CD14-positive monocyte (primary cell): ENCODE measurements around the gene SPECC1L. TPM values are rescaled to one million over a fixed set of nuclear protein-coding genes. Genes with fewer than 3 reads are reported as not detected.
"Not testable (repeated sequence)": the region's sequence is repeated elsewhere in the genome, so short reads cannot be mapped to it uniquely, and the experiment has no call there.

ENCODE experiments used
- DNase-seq, 3 donors: peaks; one replicate each; pipeline ENCODE4 v3.0.0-alpha.2; 2011 to 2022
- H2AFZ ChIP-seq: 2 replicates; pipeline ENCODE4 v1.6.0; 2012; ENCODE audit warnings: mild to moderate bottlenecking, low read depth, low read length, inconsistent platforms; ENCODE audit not compliant: insufficient read depth, poor library complexity, severe bottlenecking
- H3K27ac ChIP-seq, 2 donors: 1 replicate in 1 of 2; 2 replicates in 1 of 2; pipeline ENCODE4 v1.5.1; 2012 to 2013; ENCODE audit warnings: low read length in 2 of 2, control low read depth in 1 of 2, inconsistent platforms in 1 of 2, low read depth in 1 of 2, mild to moderate bottlenecking in 1 of 2
- H3K27me3 ChIP-seq, 2 donors: one replicate each; pipeline versions ENCODE4 v1.6.0 to v1.6.1; 2011 to 2013; ENCODE audit warnings: low read length in 2 of 2; ENCODE audit not compliant: control insufficient read depth in 2 of 2, insufficient read depth in 2 of 2
- H3K36me3 ChIP-seq, 2 donors: replicated peaks in 1 of 2; 1 replicate in 1 of 2; 2 replicates in 1 of 2; pipeline versions ENCODE4 v1.5.1 to v1.6.1; 2012 to 2013; ENCODE audit warnings: low read length in 2 of 2, control low read depth in 1 of 2, inconsistent platforms in 1 of 2, mild to moderate bottlenecking in 1 of 2; ENCODE audit not compliant: insufficient read depth in 2 of 2, control insufficient read depth in 1 of 2
- H3K4me1 ChIP-seq, 2 donors: 1 replicate in 1 of 2; 2 replicates in 1 of 2; pipeline versions ENCODE4 v1.5.1 to v1.6.1; 2012 to 2013; ENCODE audit warnings: low read length in 2 of 2, control low read depth in 1 of 2, inconsistent platforms in 1 of 2, mild to moderate bottlenecking in 1 of 2, moderate library complexity in 1 of 2; ENCODE audit not compliant: insufficient read depth in 2 of 2, control insufficient read depth in 1 of 2
- H3K4me2 ChIP-seq: replicated peaks from 2 replicates; pipeline ENCODE3; 2012; ENCODE audit warnings: low read length, moderate library complexity, mild to moderate bottlenecking; ENCODE audit not compliant: poor library complexity, severe bottlenecking; ENCODE audit errors: extremely low read depth
- H3K4me3 ChIP-seq, 3 experiments: fragments of 200-600 bp in 1 of 3; sonication (generic) in 1 of 3; replicated peaks in 1 of 3; 1 replicate in 2 of 3; 2 replicates in 1 of 3; pipeline ENCODE4 v1.5.1; 2011 to 2013; ENCODE audit warnings: low read length in 3 of 3, mild to moderate bottlenecking in 3 of 3, control low read depth in 2 of 3, low read depth in 2 of 3, inconsistent platforms in 1 of 3, moderate library complexity in 1 of 3
- H3K79me2 ChIP-seq: 2 replicates; pipeline ENCODE4 v1.6.0; 2012; ENCODE audit warnings: mild to moderate bottlenecking, control low read depth, inconsistent platforms, low read length, moderate library complexity; ENCODE audit not compliant: insufficient read depth
- H3K9ac ChIP-seq: 2 replicates; pipeline ENCODE4 v1.6.0; 2017; ENCODE audit warnings: low read length, mild to moderate bottlenecking; ENCODE audit not compliant: insufficient read depth, poor library complexity, severe bottlenecking
- H3K9me3 ChIP-seq, 2 donors: replicated peaks in 1 of 2; 1 replicate in 1 of 2; 2 replicates in 1 of 2; pipeline versions ENCODE4 v1.5.1 to v1.6.1; 2012 to 2013; ENCODE audit warnings: low read length in 2 of 2, control low read depth in 1 of 2; ENCODE audit not compliant: control insufficient read depth in 1 of 2, insufficient read depth in 1 of 2
- H4K20me1 ChIP-seq: 2 replicates; pipeline ENCODE4 v1.6.0; 2012; ENCODE audit warnings: mild to moderate bottlenecking, low read length, control low read depth, moderate library complexity; ENCODE audit not compliant: insufficient read depth
- H3K27ac Mint-ChIP-seq, 7 donors: one replicate each; pipeline ENCODE4 v1.8.0; 2020; ENCODE audit warnings: mild to moderate bottlenecking in 7 of 7, mixed read lengths in 7 of 7, moderate library complexity in 6 of 7, inconsistent platforms in 2 of 7
- H3K27me3 Mint-ChIP-seq, 3 donors: one replicate each; pipeline ENCODE4 v1.8.0; 2021 to 2022; ENCODE audit warnings: low read depth in 3 of 3, mild to moderate bottlenecking in 3 of 3, mixed read lengths in 3 of 3, moderate library complexity in 3 of 3, inconsistent platforms in 1 of 3
- H3K36me3 Mint-ChIP-seq, 2 donors: one replicate each; pipeline ENCODE4 v1.8.0; 2020; ENCODE audit warnings: mixed read lengths in 2 of 2, inconsistent platforms in 1 of 2, mild to moderate bottlenecking in 1 of 2
- H3K4me1 Mint-ChIP-seq: one replicate; pipeline ENCODE4 v1.8.0; 2020; ENCODE audit warnings: mild to moderate bottlenecking, mixed read lengths
- H3K4me3 Mint-ChIP-seq, 2 donors: one replicate each; pipeline ENCODE4 v1.8.0; 2020; ENCODE audit warnings: mild to moderate bottlenecking in 2 of 2, mixed read lengths in 2 of 2, moderate library complexity in 1 of 2
- H3K9me3 Mint-ChIP-seq, 7 donors: one replicate each; pipeline ENCODE4 v1.8.0; 2020 to 2022; ENCODE audit warnings: mixed read lengths in 7 of 7, mild to moderate bottlenecking in 6 of 7, moderate library complexity in 6 of 7, inconsistent platforms in 2 of 7
- WGBS: methylation state at CpG from one replicate; pipeline ENCODE4 v1.1.5; 2013; ENCODE audit warnings: missing lambda C conversion rate; ENCODE audit not compliant: insufficient coverage; 5-methylcytosine and 5-hydroxymethylcytosine counted together
- intact Hi-C, 2 donors: fragments of 100-400 bp; cut with micrococcal nuclease; formaldehyde crosslinking; loops; one replicate each; pipeline versions ENCODE4 v1.15.0 to v1.15.1; 2023
- polyA plus RNA-seq, 3 donors: library from polyadenylated mRNA; depleted of rRNA in 1 of 3; unstranded in 2 of 3; stranded (reverse) in 1 of 3; fragments of 300-500 nt in 2 of 3; fragments of >200 nt in 1 of 3; fragmentation: Illumina TruSeq in 2 of 3; gene quantifications; 1 replicate in 2 of 3; 2 replicates in 1 of 3; pipeline ENCODE4 v1.2.3, GENCODE V29; 2012 to 2021
- TF ChIP-seq, protein P1 (sequence below): fragments of 200-600 bp; IDR thresholded peaks from one replicate; pipeline ENCODE4 v1.8.0; 2022; ENCODE audit warnings: antibody characterized with exemption, mild to moderate bottlenecking

Gene SPECC1L
- polyA plus RNA-seq, 3 donors, result 2.5 to 7.2 (median 4.9) TPM

- peak overlapping the region; percentile 96 for H2AFZ ChIP-seq
- peak overlapping the region; percentile 83 to 89 for H3K27ac ChIP-seq
- peak overlapping the region; percentile 92 to 98 (median 94) for H3K4me3 ChIP-seq
- H4K20me1 ChIP-seq, result peaks cover 13% of the 10 kb centered on the region
- peak; percentile 6 to 46 (median 45) for DNase-seq
- no peaks in the 10 kb centered on the region for H3K36me3 ChIP-seq
- H3K4me1 ChIP-seq, result peaks cover 13 to 23% of the 10 kb centered on the region in 2 donors
- peaks cover 35% of the 10 kb centered on the region for H3K4me1 Mint-ChIP-seq
- TF ChIP-seq, protein P1, sequence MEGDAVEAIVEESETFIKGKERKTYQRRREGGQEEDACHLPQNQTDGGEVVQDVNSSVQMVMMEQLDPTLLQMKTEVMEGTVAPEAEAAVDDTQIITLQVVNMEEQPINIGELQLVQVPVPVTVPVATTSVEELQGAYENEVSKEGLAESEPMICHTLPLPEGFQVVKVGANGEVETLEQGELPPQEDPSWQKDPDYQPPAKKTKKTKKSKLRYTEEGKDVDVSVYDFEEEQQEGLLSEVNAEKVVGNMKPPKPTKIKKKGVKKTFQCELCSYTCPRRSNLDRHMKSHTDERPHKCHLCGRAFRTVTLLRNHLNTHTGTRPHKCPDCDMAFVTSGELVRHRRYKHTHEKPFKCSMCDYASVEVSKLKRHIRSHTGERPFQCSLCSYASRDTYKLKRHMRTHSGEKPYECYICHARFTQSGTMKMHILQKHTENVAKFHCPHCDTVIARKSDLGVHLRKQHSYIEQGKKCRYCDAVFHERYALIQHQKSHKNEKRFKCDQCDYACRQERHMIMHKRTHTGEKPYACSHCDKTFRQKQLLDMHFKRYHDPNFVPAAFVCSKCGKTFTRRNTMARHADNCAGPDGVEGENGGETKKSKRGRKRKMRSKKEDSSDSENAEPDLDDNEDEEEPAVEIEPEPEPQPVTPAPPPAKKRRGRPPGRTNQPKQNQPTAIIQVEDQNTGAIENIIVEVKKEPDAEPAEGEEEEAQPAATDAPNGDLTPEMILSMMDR, result no peak
- peak overlapping the region; percentile 88 for H3K9ac ChIP-seq
- no peaks in the 10 kb centered on the region for H3K27me3 ChIP-seq
- 2% methylated on average over 25 of the region's 25 CpGs for WGBS
- H3K9me3 Mint-ChIP-seq, result no peaks in the 10 kb centered on the region
- no peaks in the 10 kb centered on the region for H3K9me3 ChIP-seq
- H3K4me2 ChIP-seq, result peak overlapping the region; percentile 88
- H3K27me3 Mint-ChIP-seq, result no peaks in the 10 kb centered on the region
- peak overlapping the region; percentile 83 to 91 (median 85) for H3K27ac Mint-ChIP-seq
- H3K4me3 Mint-ChIP-seq, result peak overlapping the region; percentile 86 to 90
- peaks cover 0 to 11% of the 10 kb centered on the region in 2 donors for H3K36me3 Mint-ChIP-seq
- H3K79me2 ChIP-seq, result peaks cover 55% of the 10 kb centered on the region
- intact Hi-C loops, result no loop called here
Measured at GRCh38 chr22:24271386-24271854, 789 bp downstream of the SPECC1L start.

GRCh38 chr22:24273031-24273430, 2.4 kb downstream of the SPECC1L start:
- DNase-seq, H3K4me2 ChIP-seq, H3K27me3 Mint-ChIP-seq, H3K4me3 ChIP-seq, intact Hi-C loops, H3K4me3 Mint-ChIP-seq, H3K9ac ChIP-seq, H3K36me3 ChIP-seq, H3K27ac Mint-ChIP-seq, H3K27ac ChIP-seq, H3K9me3 ChIP-seq, H3K27me3 ChIP-seq, H2AFZ ChIP-seq, H3K9me3 Mint-ChIP-seq: not testable (repeated sequence)
- Histone ChIP-seq H3K4me1 (peaks cover 13 to 23% of the 10 kb centered on the region in 2 donors), H3K79me2 (peaks cover 69% of the 10 kb centered on the region), H4K20me1 (peaks cover 13% of the 10 kb centered on the region)
- Mint-ChIP-seq H3K36me3 (peaks cover 4 to 15% of the 10 kb centered on the region in 2 donors), H3K4me1 (peaks cover 35% of the 10 kb centered on the region)
- WGBS, result no CpG with 5 or more reads among the region's 2 CpGs

- 100% methylated on average over 1 of the region's 4 CpGs for WGBS
- intact Hi-C loops, H3K36me3 ChIP-seq, H2AFZ ChIP-seq, H3K27ac ChIP-seq, H3K27me3 ChIP-seq, DNase-seq, H3K4me3 Mint-ChIP-seq, H3K9me3 Mint-ChIP-seq, H3K9me3 ChIP-seq, H3K4me3 ChIP-seq, H3K4me2 ChIP-seq, H3K27me3 Mint-ChIP-seq, H3K9ac ChIP-seq, H3K27ac Mint-ChIP-seq: not testable (repeated sequence)
- peaks cover 35% of the 10 kb centered on the region for H3K4me1 Mint-ChIP-seq
- peaks cover 4 to 15% of the 10 kb centered on the region in 2 donors for H3K36me3 Mint-ChIP-seq
- peaks cover 13% of the 10 kb centered on the region for H4K20me1 ChIP-seq
- peaks cover 13 to 23% of the 10 kb centered on the region in 2 donors for H3K4me1 ChIP-seq
- H3K79me2 ChIP-seq, result peaks cover 73% of the 10 kb centered on the region
Measured at GRCh38 chr22:24273906-24274305, 3.3 kb downstream of the SPECC1L start.

- H3K4me1 Mint-ChIP-seq, result peaks cover 36% of the 10 kb centered on the region
- not testable (repeated sequence) for H3K4me3 ChIP-seq
Measured at GRCh38 chr22:24274696-24275405, 4.2 kb downstream of the SPECC1L start.

More at GRCh38 chr22:24274696-24275405, 4.2 kb downstream of the SPECC1L start:
- peak overlapping the region in 5 of 7 donors; percentile 14 to 69 (median 47) for H3K27ac Mint-ChIP-seq
- peaks cover 4 to 15% of the 10 kb centered on the region in 2 donors for H3K36me3 Mint-ChIP-seq
- H3K9me3 Mint-ChIP-seq, H2AFZ ChIP-seq, H3K4me3 Mint-ChIP-seq, H3K36me3 ChIP-seq, DNase-seq, H3K27me3 Mint-ChIP-seq, H3K27me3 ChIP-seq, H3K4me2 ChIP-seq, H3K9ac ChIP-seq, H3K27ac ChIP-seq, intact Hi-C loops, H3K9me3 ChIP-seq: not testable (repeated sequence)
- H4K20me1 ChIP-seq, result peaks cover 13% of the 10 kb centered on the region
- H3K79me2 ChIP-seq, result peaks cover 82% of the 10 kb centered on the region
- peaks cover 13 to 23% of the 10 kb centered on the region in 2 donors for H3K4me1 ChIP-seq
- WGBS, result 48% methylated on average over 3 of the region's 7 CpGs
